HPDE6-E6E7 (cell line): ENCODE data around the gene BLOC1S3.

ENCODE experiments used
- DNase-seq: peaks from one replicate; pipeline ENCODE4 v3.0.0; 2011; ENCODE audit warnings: missing footprints; ENCODE audit errors: extremely low spot score

Gene BLOC1S3

GRCh38 chr19:45182758-45183157 is 4.2 kb downstream of the BLOC1S3 start:
- DNase-seq, result no peak

DNA sequence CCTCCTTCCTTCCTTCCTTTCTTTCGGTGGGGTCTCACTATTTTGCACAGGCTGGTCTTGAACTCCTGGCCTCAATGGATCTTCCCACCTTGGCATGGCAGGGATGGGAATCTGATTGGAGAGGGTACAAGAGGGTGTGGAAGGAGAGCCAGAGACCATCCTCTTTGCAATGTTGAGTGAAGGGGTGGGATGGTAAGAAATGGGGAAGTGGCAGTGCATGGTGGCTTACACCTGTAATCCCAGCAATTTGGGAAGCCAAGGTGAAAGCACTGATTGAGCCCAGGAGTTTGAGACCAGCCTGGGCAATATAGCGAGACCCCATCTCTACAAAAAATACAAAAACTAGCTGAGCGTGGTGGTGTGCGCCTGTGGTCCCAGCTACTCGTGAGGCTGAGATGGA is 5.5 kb downstream of the BLOC1S3 start:
- DNase-seq, result no peak

DNA sequence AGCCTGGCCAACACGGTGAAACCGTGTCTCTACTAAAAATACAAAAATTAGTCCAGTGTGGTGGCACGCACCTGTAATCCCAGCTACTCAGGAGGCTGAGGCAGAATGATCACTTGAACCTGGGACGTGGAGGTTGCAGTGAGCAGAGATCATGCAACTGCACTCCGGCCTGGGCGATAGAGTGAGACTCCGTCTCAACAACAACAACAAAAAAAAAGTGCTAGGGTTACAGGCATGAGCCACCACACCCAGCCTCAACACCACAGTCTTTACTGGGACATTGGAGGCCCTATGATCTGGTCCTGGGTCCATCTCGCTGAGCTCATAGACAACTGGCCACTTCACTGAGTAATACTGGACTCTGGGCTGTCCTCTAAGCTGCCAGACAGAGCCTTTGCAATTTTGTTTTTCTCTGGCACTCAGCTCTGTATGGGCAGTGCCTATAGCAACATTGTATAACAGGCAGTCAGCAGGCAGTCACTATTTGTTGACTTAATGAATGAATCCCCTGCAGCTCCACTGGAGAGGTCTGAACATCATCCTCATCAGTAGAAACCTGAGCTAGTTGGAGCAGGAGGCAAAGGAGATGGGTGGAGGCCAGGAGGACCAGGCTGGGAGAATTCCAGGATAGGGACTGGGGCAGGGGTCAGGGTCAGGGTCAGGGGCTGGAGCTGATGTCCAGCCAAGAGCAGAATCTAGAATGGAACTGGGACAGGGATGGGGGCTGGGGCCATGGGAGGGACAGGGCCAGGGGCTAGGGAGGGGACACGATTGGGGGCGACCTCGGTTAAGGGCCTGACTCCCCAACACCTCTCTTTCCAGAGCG is 8.1 kb downstream of the BLOC1S3 start:
- DNase-seq, result no peak

GRCh38 chr19:45187421-45188100 is 9.0 kb downstream of the BLOC1S3 start:
- no peak for DNase-seq

DNA sequence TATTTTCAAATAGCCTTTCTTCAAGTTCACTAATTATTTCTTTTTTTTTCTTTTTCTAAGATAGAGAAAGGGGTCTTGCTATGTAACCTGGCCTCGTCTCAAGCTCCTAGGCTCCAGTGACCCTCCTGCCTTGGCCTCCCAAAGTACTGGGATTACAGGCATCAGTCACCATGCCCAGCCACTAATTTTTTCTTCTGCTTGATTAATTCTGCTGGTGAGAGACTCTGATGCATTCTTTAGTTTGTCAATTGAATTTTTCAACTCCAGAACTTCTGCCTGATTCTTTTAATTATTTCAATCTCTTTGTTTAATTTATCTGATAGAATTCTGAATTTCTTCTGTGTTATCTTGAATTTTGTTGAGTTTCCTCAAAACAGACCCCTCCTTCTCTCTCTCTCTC is 11.4 kb downstream of the BLOC1S3 start:
- no peak for DNase-seq

GRCh38 chr19:45191375-45191774 is 12.8 kb downstream of the BLOC1S3 start:
- DNase-seq, result no peak

GRCh38 chr19:45195764-45196163 is 17.2 kb downstream of the BLOC1S3 start:
- no peak for DNase-seq

GRCh38 chr19:45200568-45200967 is 22.0 kb downstream of the BLOC1S3 start:
- DNase-seq, result no peak

DNA sequence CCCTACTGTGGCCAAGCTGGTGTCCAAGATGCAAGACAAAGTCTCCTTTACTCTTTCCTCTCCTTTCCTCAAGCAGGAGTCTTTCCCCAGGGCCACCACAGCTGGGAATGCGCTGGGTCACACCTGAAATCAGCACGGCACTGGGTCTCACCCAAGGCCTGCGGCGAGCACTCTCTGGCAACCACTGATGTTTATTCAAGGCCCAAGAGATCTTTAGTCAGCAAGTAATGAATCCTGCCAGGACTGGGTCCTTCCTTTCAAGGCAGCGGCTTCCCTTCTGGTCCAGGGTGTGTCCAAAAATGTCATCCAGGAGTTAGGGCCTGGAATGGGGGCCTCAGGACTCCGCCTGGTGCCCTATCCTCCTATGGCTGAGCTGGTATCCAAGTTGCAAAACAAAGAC is 24.1 kb downstream of the BLOC1S3 start:
- no peak for DNase-seq

- no peak for DNase-seq
These were observed 27.2 kb downstream of the BLOC1S3 start for GRCh38 chr19:45205810-45206209.

DNA sequence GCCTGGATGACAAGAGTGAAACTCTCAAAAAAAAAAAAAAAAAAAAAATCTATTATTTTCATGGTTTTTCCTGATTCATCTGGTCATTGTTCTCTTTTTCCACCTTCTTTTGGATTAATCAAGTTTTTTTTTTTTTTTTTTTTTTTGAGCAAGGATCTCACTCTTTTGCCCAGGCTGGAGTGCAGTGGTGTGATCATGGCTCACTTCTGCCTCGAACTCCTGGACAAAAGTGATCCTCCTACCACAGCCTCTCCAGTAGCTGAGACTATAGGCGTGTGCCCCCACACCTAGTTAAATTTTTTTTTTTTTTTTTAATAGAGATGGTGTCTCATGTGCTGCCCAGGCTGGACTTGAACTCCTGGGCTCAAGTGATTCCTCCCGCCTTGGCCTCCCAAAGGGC is 27.7 kb downstream of the BLOC1S3 start:
- DNase-seq, result no peak

GRCh38 chr19:45211751-45212381 is 33.3 kb downstream of the BLOC1S3 start:
- no peak for DNase-seq

GRCh38 chr19:45213031-45213430 is 34.4 kb downstream of the BLOC1S3 start:
- DNase-seq, result no peak

GRCh38 chr19:45215391-45216191 is 37.0 kb downstream of the BLOC1S3 start:
- DNase-seq, result peak; percentile 20

GRCh38 chr19:45216667-45217066 is 38.1 kb downstream of the BLOC1S3 start:
- DNase-seq, result no peak

DNA sequence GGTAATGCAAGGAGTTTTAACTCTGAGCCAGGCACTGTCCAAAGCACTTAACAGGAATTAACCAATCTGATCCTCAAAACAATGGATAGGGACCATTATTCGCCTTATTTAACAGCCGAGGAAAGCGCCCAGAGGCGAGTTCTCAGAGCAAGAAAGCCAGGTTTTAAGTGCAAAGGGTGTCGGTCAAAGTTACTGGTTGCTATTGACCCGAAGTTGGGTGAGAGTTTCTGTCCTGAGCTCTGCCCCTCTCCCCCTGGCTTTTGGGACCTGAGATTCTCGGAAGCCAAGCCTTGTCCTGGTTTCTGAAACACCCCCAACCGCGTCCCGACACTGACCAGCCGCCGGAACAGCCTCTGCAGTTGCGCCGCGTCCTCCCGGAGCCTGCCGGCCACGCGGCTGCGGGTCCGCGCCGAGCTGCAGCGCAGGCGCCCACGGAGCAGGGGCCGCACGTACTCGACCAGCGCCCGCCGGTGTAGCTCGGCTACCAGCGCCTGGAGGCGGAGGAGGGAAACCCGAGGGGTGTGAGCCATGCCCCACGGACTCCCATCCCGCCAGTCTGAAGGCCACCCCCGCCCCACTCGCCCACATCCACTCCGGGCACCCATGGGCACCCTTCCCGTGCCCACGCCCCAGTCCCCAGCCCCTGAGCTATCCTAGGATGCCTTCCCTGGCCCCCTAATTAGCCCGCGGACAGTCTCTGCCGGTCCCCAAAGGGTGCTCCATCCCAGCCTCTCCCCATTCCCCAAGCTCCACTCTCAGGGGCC is 38.8 kb downstream of the BLOC1S3 start:
- DNase-seq, result no peak

- no peak for DNase-seq
These were observed 39.4 kb downstream of the BLOC1S3 start for GRCh38 chr19:45217957-45218334.

GRCh38 chr19:45218426-45218825 is 39.8 kb downstream of the BLOC1S3 start:
- no peak for DNase-seq

DNA sequence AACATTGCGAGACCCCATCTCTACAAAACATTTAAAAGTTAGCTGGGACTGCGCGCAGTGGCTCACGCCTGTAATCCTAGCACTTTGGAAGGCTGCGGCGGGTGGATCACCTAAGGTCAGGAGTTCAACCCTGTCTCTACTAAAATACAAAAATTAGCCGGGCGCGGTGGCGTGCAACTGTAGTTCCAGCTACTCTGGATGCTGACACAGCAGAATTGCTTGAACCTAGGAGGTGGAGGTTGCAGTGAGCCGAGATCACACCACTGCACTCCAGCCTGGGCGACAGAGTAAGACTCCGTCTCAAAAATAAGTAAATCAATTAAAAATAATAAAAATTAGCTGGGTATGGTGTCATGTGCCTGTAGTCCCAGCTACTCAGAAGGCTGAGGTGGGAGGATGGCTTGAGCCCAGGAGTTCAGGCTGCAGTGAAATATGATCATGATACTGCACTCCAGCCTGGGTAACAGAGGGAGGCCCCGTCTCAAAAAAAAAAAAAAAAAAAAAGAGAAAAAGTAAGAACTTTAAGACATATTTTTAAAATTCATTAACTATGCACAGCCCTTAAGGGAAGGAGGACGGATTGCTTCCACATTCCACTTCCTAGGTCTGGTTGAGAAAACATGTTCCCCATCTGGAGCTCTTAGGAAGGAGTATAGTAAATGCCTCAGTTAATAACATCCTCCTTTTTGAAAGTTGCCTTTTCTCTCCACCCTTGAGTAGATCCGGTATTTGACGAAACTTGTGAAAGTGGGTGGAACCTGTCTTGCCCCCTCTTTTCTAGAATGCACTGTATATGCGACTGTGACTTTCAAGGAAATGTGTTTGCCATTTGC is 40.5 kb downstream of the BLOC1S3 start:
- no peak for DNase-seq

DNA sequence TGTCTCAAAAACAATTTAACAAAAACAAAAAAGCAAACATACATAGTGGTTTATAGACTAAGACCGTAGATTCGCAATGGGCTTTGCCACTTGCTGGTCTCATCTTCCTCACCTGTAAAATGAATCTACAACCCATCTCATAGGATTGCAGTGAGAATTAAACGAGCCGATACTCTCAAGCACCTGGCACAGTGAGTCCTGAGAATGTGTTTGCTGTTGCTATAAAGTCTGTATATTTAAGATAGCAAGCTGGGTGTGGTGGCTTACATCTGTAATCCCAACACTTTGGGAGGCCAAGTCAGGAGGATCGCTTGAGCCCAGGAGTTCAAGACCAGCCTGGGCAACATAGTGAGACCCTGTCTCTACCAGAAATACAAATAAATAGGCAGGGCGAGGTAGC is 44.1 kb downstream of the BLOC1S3 start:
- no peak for DNase-seq
